ENCODE measurements around the gene AQP2. TPM values are rescaled to one million over a fixed set of nuclear protein-coding genes. Genes with fewer than 3 reads are reported as not detected.

Gene AQP2
- total and polyA plus RNA-seq, 2 of the 4 experiments (the other 2 are of a cell fraction) = not detected

- Histone ChIP-seq H3K36me3 (ENCODE audit: control insufficient read depth, insufficient read depth, low read length) (no peaks in the 10 kb centered on the region), H2BK15ac (ENCODE audit: low read depth, low read length) (no peak overlapping the region), H3K4me1 (ENCODE audit: control insufficient read depth, insufficient read depth, low read length) (no peaks in the 10 kb centered on the region), H3K9me1 (ENCODE audit: insufficient read depth, low read length) (0 out of 2 replicates have a peak, but pooled peaks cover under 1% of the 10 kb centered on the region), H4K91ac (ENCODE audit: insufficient read depth, low read depth, low read length) (no peak overlapping the region), H4K5ac (ENCODE audit: low read depth, low read length) (no peak overlapping the region), H2AK9ac (replicated peaks; ENCODE audit: low read depth, low read length, poor library complexity) (no peak overlapping the region), H3K56ac (ENCODE audit: extremely low read depth, insufficient read depth, low read length) (no peak overlapping the region), H3K4me3 (ENCODE audit: insufficient read depth, low read depth, low read length) (no peak overlapping the region), H2BK120ac (ENCODE audit: low read depth, low read length) (no peak overlapping the region), H4K20me1 (ENCODE audit: insufficient read depth, low read length) (no peaks in the 10 kb centered on the region), H3K23ac (ENCODE audit: low read depth, low read length) (no peak overlapping the region), H2AFZ (replicated peaks; ENCODE audit: low read length, poor library complexity) (no peak overlapping the region), H3K18ac (ENCODE audit: low read depth, low read length) (no peak overlapping the region), H2BK5ac (ENCODE audit: low read depth, low read length, poor library complexity, severe bottlenecking) (no peak overlapping the region), H3K27ac (ENCODE audit: insufficient read depth, low read length) (no peak overlapping the region), H3K14ac (replicated peaks; ENCODE audit: low read depth, low read length) (no peak overlapping the region), H3K9me3 (ENCODE audit: control insufficient read depth, insufficient read depth, low read length) (no peaks in the 10 kb centered on the region), H3K79me1 (ENCODE audit: low read depth in 1 of 2, low read length in 2 of 2) (no peaks in the 10 kb centered on the region), H3K4me2 (ENCODE audit: low read depth, low read length) (no peak overlapping the region), H3K27me3 (ENCODE audit: control insufficient read depth, insufficient read depth, low read length) (no peaks in the 10 kb centered on the region), H3K9ac (ENCODE audit: low read depth, low read length) (no peak overlapping the region), H2BK20ac (ENCODE audit: low read depth, low read length) (no peak overlapping the region), H2AK5ac (ENCODE audit: low read depth, low read length) (no peak overlapping the region), H4K8ac (ENCODE audit: low read depth in 2 of 2, low read length in 2 of 2) (no peak overlapping the region), H3K4ac (ENCODE audit: low read depth, low read length) (no peak overlapping the region)
- no peak for TF ChIP-seq CTCF (conservative IDR thresholded peaks at IDR 0.05; ENCODE audit: low read depth, low read length)
- no peak for TF ChIP-seq POLR2A (IDR thresholded peaks at IDR 0.05; ENCODE audit: low read depth, low read length)
- TF ChIP-seq MAFK (IDR thresholded peaks at IDR 0.05; ENCODE audit: low read depth, low read length) = no peak
- no peak for TF ChIP-seq USF2 (IDR thresholded peaks at IDR 0.05; ENCODE audit: low read depth, low read length)
- TF ChIP-seq RAD21 (IDR thresholded peaks at IDR 0.05; ENCODE audit: low read length) = no peak
- no peak for TF ChIP-seq NFE2L2 (IDR thresholded peaks at IDR 0.05; ENCODE audit: low read depth, low read length)
- no peak for TF ChIP-seq RCOR1 (IDR thresholded peaks at IDR 0.05; ENCODE audit: insufficient replicate concordance, low read length)
- TF ChIP-seq CHD1 (IDR thresholded peaks at IDR 0.05; ENCODE audit: low read depth, low read length) = no peak
- no peak for TF ChIP-seq BHLHE40 (IDR thresholded peaks at IDR 0.05; ENCODE audit: low read depth, low read length)
- TF ChIP-seq ELK1 (IDR thresholded peaks at IDR 0.05; ENCODE audit: borderline replicate concordance, low read depth, low read length) = no peak
- TF ChIP-seq MXI1 (IDR thresholded peaks at IDR 0.05; ENCODE audit: borderline replicate concordance, low read depth, low read length) = no peak
- TF ChIP-seq CEBPB (IDR thresholded peaks at IDR 0.05; ENCODE audit: low read depth, low read length) = no peak
- BruUV-seq (replicated peaks) = no TSS peak
- CTCF ChIA-PET = no interaction called here
- intact Hi-C loops (cut with micrococcal nuclease) = no loop called here
- WGBS, 2 experiments (ENCODE audit: extremely low coverage in 2 of 2, insufficient read length in 1 of 2) = no CpG with 5 or more reads among the region's 1 CpG
- in situ Hi-C loops (cut with MboI; ENCODE audit: low sequenced_read_pairs) = no loop called here
- DNase-seq = no peak
- ATAC-seq (ENCODE audit: low read depth) = no peak
- POLR2A ChIA-PET (ENCODE audit: unreplicated experiment) = no interaction called here
- dilution Hi-C loops (cut with HindIII; ENCODE audit: low sequenced_read_pairs, unreplicated experiment) = no loop called here
Observed at GRCh38 chr12:49939707-49940106, 10.8 kb upstream of the AQP2 start.

Data from IMR-90 (cell line).